H1 (cell line): Measurements from ENCODE around the gene ARID4B. TPM values are rescaled to one million over a fixed set of nuclear protein-coding genes. Genes with fewer than 3 reads are reported as not detected.

Source experiments
- CTCF ChIA-PET: fragments of 300-600 bp; sonication (Branson Sonifier 250); formaldehyde crosslinking; loops from one replicate; lab custom pipeline; 2021; ENCODE audit not compliant: partially characterized antibody; lab: Charles Lee
- POLR2A ChIA-PET: fragments of 300-600 bp; sonication (Branson Sonifier 250); formaldehyde crosslinking; loops from one replicate; lab custom pipeline; 2021; ENCODE audit warnings: inconsistent platforms; ENCODE audit not compliant: partially characterized antibody; lab: Charles Lee
- DNase-seq, 2 experiments: peaks; one replicate each; pipeline versions ENCODE4 v3.0.0 to v3.0.0-alpha.2; 2010 to 2022; ENCODE audit warnings: low spot score in 2 of 2, low read depth in 1 of 2, mixed read lengths in 1 of 2
- FAIRE-seq: peaks from 2 replicates; lab custom pipeline; 2011; peaks lifted over from hg19 to GRCh38; lab: Jason Lieb, UNC
- H2AFZ ChIP-seq: 2 replicates; pipeline ENCODE4 v1.8.1; 2012; ENCODE audit warnings: low read length, inconsistent platforms
- H2AK5ac ChIP-seq: 2 replicates; pipeline ENCODE4 v1.6.1; 2013; ENCODE audit warnings: low read depth, low read length
- H2BK120ac ChIP-seq: replicated peaks from 2 replicates; pipeline ENCODE3; 2013; ENCODE audit warnings: low read depth, low read length, inconsistent platforms
- H2BK12ac ChIP-seq: 2 replicates; pipeline ENCODE4 v1.6.1; 2013; ENCODE audit warnings: low read depth, low read length
- H2BK15ac ChIP-seq: 2 replicates; pipeline ENCODE4 v1.6.1; 2013; ENCODE audit warnings: low read length
- H2BK20ac ChIP-seq: 2 replicates; pipeline ENCODE4 v1.6.1; 2013; ENCODE audit warnings: low read length
- H2BK5ac ChIP-seq: 2 replicates; pipeline ENCODE4 v1.6.1; 2013; ENCODE audit warnings: low read depth, low read length
- H3K14ac ChIP-seq: 2 replicates; pipeline ENCODE4 v1.6.1; 2013; ENCODE audit warnings: inconsistent platforms; ENCODE audit not compliant: insufficient read length
- H3K18ac ChIP-seq: 2 replicates; pipeline ENCODE4 v1.6.1; 2013; ENCODE audit warnings: low read length; ENCODE audit errors: extremely low read depth
- H3K23ac ChIP-seq: 2 replicates; pipeline ENCODE4 v1.6.1; 2013; ENCODE audit warnings: inconsistent platforms; ENCODE audit not compliant: insufficient read length
- H3K23me2 ChIP-seq: 2 replicates; pipeline ENCODE4 v1.6.1; 2013; ENCODE audit warnings: low read depth, low read length
- H3K27ac ChIP-seq: 2 replicates; pipeline ENCODE4 v1.6.1; 2011; ENCODE audit warnings: low read depth, low read length, inconsistent platforms
- H3K27me3 ChIP-seq, 4 experiments: replicated peaks in 1 of 4; 1 replicate in 1 of 4; 2 replicates in 3 of 4; pipeline versions ENCODE4 v1.6.1 to v1.8.1; 2011 to 2013; ENCODE audit warnings: low read length in 3 of 4, mild to moderate bottlenecking in 3 of 4, inconsistent platforms in 2 of 4, mixed read lengths in 2 of 4, moderate library complexity in 1 of 4; ENCODE audit not compliant: control insufficient read depth in 3 of 4, insufficient read depth in 3 of 4; ENCODE audit errors: extremely low read depth in 1 of 4
- H3K36me3 ChIP-seq, 4 experiments: 2 replicates each; pipeline versions ENCODE4 v1.6.1 to v1.8.1; 2011 to 2013; ENCODE audit warnings: mild to moderate bottlenecking in 4 of 4, low read length in 3 of 4, moderate library complexity in 2 of 4, control low read depth in 1 of 4, inconsistent platforms in 1 of 4; ENCODE audit not compliant: insufficient read depth in 4 of 4, control insufficient read depth in 2 of 4
- H3K4ac ChIP-seq: replicated peaks from 2 replicates; pipeline ENCODE3; 2013; ENCODE audit warnings: low read length, low read depth, mixed read lengths, inconsistent platforms; ENCODE audit not compliant: insufficient read length
- H3K4me1 ChIP-seq, 4 experiments: replicated peaks in 1 of 4; 1 replicate in 1 of 4; 2 replicates in 3 of 4; pipeline versions ENCODE4 v1.6.1 to v1.8.1; 2011 to 2013; ENCODE audit warnings: low read length in 3 of 4, inconsistent platforms in 2 of 4, mixed read lengths in 1 of 4; ENCODE audit not compliant: insufficient read depth in 4 of 4, control insufficient read depth in 3 of 4
- H3K4me2 ChIP-seq, 2 experiments: 2 replicates each; pipeline versions ENCODE4 v1.6.1 to v1.8.1; 2011 to 2013; ENCODE audit warnings: low read depth in 2 of 2, low read length in 2 of 2, control low read depth in 1 of 2, inconsistent platforms in 1 of 2, mild to moderate bottlenecking in 1 of 2; ENCODE audit not compliant: insufficient read depth in 1 of 2
- H3K4me3 ChIP-seq, 4 experiments: fragments of 200-600, 300-600 bp in 1 of 4; sonication (generic), shearing (Covaris generic), sonication (Bioruptor Twin) in 1 of 4; 2 replicates each; pipeline versions ENCODE4 v1.5.1 to v1.8.1; 2011 to 2016; ENCODE audit warnings: low read length in 4 of 4, low read depth in 3 of 4, control low read depth in 2 of 4, inconsistent platforms in 2 of 4, mild to moderate bottlenecking in 2 of 4, mixed read lengths in 1 of 4, moderate library complexity in 1 of 4; ENCODE audit not compliant: insufficient read depth in 2 of 4; ENCODE audit errors: extremely low read depth in 1 of 4
- H3K56ac ChIP-seq: replicated peaks from 2 replicates; pipeline ENCODE3; 2013; ENCODE audit warnings: low read depth, mild to moderate bottlenecking, mixed read lengths, low read length, inconsistent platforms; ENCODE audit not compliant: insufficient read length
- H3K79me1 ChIP-seq: 2 replicates; pipeline ENCODE4 v1.6.1; 2013; ENCODE audit warnings: low read depth, low read length, control low read depth
- H3K79me2 ChIP-seq, 2 experiments: 2 replicates each; pipeline versions ENCODE4 v1.6.1 to v1.8.1; 2012 to 2013; ENCODE audit warnings: low read length in 2 of 2, mild to moderate bottlenecking in 2 of 2, inconsistent platforms in 1 of 2; ENCODE audit not compliant: insufficient read depth in 2 of 2, control insufficient read depth in 1 of 2
- H3K9ac ChIP-seq, 4 experiments: replicated peaks in 1 of 4; 1 replicate in 1 of 4; 2 replicates in 3 of 4; pipeline versions ENCODE4 v1.6.1 to v1.8.1; 2011 to 2013; ENCODE audit warnings: low read depth in 3 of 4, low read length in 3 of 4, control low read depth in 2 of 4, mild to moderate bottlenecking in 2 of 4, moderate library complexity in 2 of 4, inconsistent platforms in 1 of 4; ENCODE audit errors: extremely low read depth in 1 of 4
- H3K9me3 ChIP-seq, 2 experiments: 2 replicates each; pipeline versions ENCODE4 v1.6.1 to v1.8.1; 2012 to 2013; ENCODE audit warnings: mild to moderate bottlenecking in 2 of 2, moderate library complexity in 2 of 2, control low read depth in 1 of 2, inconsistent platforms in 1 of 2, low read depth in 1 of 2, low read length in 1 of 2, mixed read lengths in 1 of 2; ENCODE audit not compliant: insufficient read depth in 2 of 2
- H4K20me1 ChIP-seq, 2 experiments: replicated peaks in 1 of 2; 2 replicates each; pipeline versions ENCODE3 to v1.8.1; 2011 to 2013; ENCODE audit warnings: inconsistent platforms in 2 of 2, low read length in 2 of 2, mild to moderate bottlenecking in 1 of 2; ENCODE audit not compliant: insufficient read depth in 2 of 2, control insufficient read depth in 1 of 2
- H4K5ac ChIP-seq: 2 replicates; pipeline ENCODE4 v1.6.1; 2013; ENCODE audit warnings: low read length, low read depth, mixed read lengths, inconsistent platforms; ENCODE audit not compliant: insufficient read length
- H4K8ac ChIP-seq: 2 replicates; pipeline ENCODE4 v1.8.0; 2013; ENCODE audit warnings: mild to moderate bottlenecking, moderate library complexity, low read length, inconsistent platforms; ENCODE audit not compliant: insufficient read depth; ENCODE audit errors: extremely low read depth
- H4K91ac ChIP-seq: replicated peaks from 2 replicates; pipeline ENCODE3; 2013; ENCODE audit warnings: low read length, mixed read lengths, inconsistent platforms; ENCODE audit not compliant: insufficient read length
- CHD1 ChIP-seq: IDR thresholded peaks from 2 replicates; pipeline ENCODE4 v1.6.1; 2012; ENCODE audit warnings: low read depth, low read length, improper control_type of control experiment
- RBBP5 ChIP-seq: IDR thresholded peaks from 2 replicates; pipeline ENCODE4 v1.7.1; 2012; ENCODE audit warnings: low read depth, mild to moderate bottlenecking, inconsistent platforms, low read length, moderate library complexity, borderline replicate concordance
- TEAD4 ChIP-seq: IDR thresholded peaks from 2 replicates; pipeline ENCODE4 v1.6.1; 2012; ENCODE audit warnings: low read depth, low read length, inconsistent platforms, mixed read lengths
- WGBS, 2 experiments: shearing (Covaris generic) in 1 of 2; methylation state at CpG; one replicate each; pipeline versions ENCODE4 v1.1.6 to v1.1.7; 2013 to 2015; ENCODE audit warnings: low lambda C conversion rate in 2 of 2, mixed read lengths in 2 of 2, inconsistent platforms in 1 of 2, low coverage in 1 of 2, missing lambda C conversion rate in 1 of 2; ENCODE audit not compliant: insufficient replicate concordance in 2 of 2, insufficient coverage in 1 of 2, insufficient read length in 1 of 2; ENCODE audit errors: extremely low coverage in 1 of 2, missing lambda C conversion rate in 1 of 2; 5-methylcytosine and 5-hydroxymethylcytosine counted together
- long read RNA-seq, 2 experiments: library from RNA in 1 of 2; library from capped mRNA in 1 of 2; stranded (forward); transcript quantifications; one replicate each; pipeline ENCODE4 v2.0.0, GENCODE V29; 2021; ENCODE audit warnings: inconsistent platforms in 1 of 2
- polyA minus RNA-seq, 3 experiments: library from RNA; depleted of rRNA, polyadenylated mRNA; stranded (reverse); fragments of >200 nt; gene quantifications; 1 replicate in 2 of 3; 2 replicates in 1 of 3; pipeline ENCODE4 v1.2.3, GENCODE V29; 2011
- polyA plus RNA-seq, 7 experiments: library from polyadenylated mRNA; depleted of rRNA in 3 of 7; stranded (reverse) in 5 of 7; unstranded in 2 of 7; fragments of >200 nt in 5 of 7; fragments of 200-250 nt in 2 of 7; gene quantifications; 1 replicate in 5 of 7; 2 replicates in 1 of 7; 4 replicates in 1 of 7; pipeline versions ENCODE4 v1.2.1 to v1.2.3, GENCODE V29; 2011 to 2013; ENCODE audit warnings: missing spikeins in 2 of 7, mixed read lengths in 2 of 7
- total RNA-seq: library from RNA; stranded (reverse); fragmentation: NEBNext Ultra II Directional; extraction: Animal tissue kit (Norgen Biotek cat#: 25700); gene quantifications from 2 replicates; pipeline ENCODE4 v1.2.1, GENCODE V29; 2021

ARID4B gene, protein sequence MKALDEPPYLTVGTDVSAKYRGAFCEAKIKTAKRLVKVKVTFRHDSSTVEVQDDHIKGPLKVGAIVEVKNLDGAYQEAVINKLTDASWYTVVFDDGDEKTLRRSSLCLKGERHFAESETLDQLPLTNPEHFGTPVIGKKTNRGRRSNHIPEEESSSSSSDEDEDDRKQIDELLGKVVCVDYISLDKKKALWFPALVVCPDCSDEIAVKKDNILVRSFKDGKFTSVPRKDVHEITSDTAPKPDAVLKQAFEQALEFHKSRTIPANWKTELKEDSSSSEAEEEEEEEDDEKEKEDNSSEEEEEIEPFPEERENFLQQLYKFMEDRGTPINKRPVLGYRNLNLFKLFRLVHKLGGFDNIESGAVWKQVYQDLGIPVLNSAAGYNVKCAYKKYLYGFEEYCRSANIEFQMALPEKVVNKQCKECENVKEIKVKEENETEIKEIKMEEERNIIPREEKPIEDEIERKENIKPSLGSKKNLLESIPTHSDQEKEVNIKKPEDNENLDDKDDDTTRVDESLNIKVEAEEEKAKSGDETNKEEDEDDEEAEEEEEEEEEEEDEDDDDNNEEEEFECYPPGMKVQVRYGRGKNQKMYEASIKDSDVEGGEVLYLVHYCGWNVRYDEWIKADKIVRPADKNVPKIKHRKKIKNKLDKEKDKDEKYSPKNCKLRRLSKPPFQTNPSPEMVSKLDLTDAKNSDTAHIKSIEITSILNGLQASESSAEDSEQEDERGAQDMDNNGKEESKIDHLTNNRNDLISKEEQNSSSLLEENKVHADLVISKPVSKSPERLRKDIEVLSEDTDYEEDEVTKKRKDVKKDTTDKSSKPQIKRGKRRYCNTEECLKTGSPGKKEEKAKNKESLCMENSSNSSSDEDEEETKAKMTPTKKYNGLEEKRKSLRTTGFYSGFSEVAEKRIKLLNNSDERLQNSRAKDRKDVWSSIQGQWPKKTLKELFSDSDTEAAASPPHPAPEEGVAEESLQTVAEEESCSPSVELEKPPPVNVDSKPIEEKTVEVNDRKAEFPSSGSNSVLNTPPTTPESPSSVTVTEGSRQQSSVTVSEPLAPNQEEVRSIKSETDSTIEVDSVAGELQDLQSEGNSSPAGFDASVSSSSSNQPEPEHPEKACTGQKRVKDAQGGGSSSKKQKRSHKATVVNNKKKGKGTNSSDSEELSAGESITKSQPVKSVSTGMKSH (N-terminal part only)
- total RNA-seq (28.8 and 29.2 TPM in 2 replicates), polyA plus RNA-seq (2011; rRNA removed) (3.3 and 5.1 TPM in 2 replicates), polyA minus RNA-seq (2011; rRNA and poly(A)+ RNA removed) (20.5 and 20.9 TPM in 2 replicates)
- polyA plus RNA-seq (2011; cell fraction: cytosol; rRNA removed), result 8.3 TPM
- polyA plus RNA-seq (2011; cell fraction: nucleus; rRNA removed), result 20.1 TPM
- 15.0 to 19.7 TPM (median 16.4 TPM) in 4 replicates for polyA plus RNA-seq (2012, experiment 1 of 2)
- 1.1 TPM for polyA plus RNA-seq (2012, experiment 2 of 2)
- polyA plus RNA-seq (2013, experiment 1 of 2), result 21.7 TPM
- polyA plus RNA-seq (2013, experiment 2 of 2), result 21.9 TPM
- polyA minus RNA-seq (2011; cell fraction: cytosol; rRNA and poly(A)+ RNA removed), result 18.4 TPM
- polyA minus RNA-seq (2011; cell fraction: nucleus; rRNA and poly(A)+ RNA removed), result 52.9 TPM
- long read RNA-seq, experiment 1, partial matches to known transcripts, result 20 of 20 reads
- long read RNA-seq, experiment 1, other reads (novel, unspliced or antisense), result 0 of 20 reads
- long read RNA-seq, experiment 2, partial matches to known transcripts, result 18 of 28 reads
- long read RNA-seq, experiment 2, other reads (novel, unspliced or antisense), result 7 of 28 reads

DNA sequence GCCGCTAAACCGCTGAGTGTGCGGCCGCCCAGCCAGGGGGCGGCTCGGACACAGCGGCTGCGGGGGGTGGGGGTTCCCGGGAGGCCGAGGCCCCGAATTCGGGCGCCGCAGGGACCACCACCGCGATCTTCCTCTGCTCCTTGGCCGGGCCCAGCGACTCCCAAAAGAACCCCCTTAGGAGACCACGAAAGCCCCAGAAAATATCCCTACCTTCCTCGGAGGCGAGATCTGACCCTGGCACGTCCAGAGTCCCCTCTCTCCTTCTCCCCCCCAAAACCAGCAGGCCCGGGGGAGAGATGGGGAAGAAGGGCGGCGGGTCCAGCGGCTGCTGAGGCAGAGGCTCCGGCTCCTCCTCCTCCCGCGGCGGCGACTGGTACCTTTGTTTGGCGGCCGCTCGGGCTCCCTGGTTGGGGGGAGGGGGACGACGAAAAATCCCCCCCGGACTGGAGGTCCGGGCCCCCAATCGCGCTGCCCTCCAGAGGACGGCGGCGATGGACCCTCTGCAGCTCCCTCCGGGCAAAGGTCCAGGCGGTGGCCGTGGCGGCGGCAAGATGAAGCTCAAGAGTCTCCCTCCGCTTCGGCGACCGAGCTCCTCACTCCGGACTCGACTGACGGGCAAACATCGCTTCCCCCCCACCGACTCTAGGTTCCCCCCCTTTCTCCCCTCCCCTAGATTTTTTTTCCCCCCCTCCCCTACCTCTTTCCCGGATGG lies at the start of gene ARID4B:
Gene ARID4B (minus strand): TSS at position 621 of the 712 bp plus-strand sequence. CDS start 1,260 bp downstream, outside the sequence.
- Histone ChIP-seq H2BK15ac (0 out of 2 replicates have a peak within 1 kb of the TSS, but pooled peaks have one; percentile 82), H3K79me2 (peaks cover 22 to 87% of the 10 kb centered on the region in 2 experiments), H4K5ac (peak within 1 kb of the TSS; percentile 91), H3K4me1 (peaks cover 0 to 8% (median 1%) of the 10 kb centered on the region in 4 experiments; a peak in 3 of 7 replicates), H2AK5ac (no peak within 1 kb of the TSS; the same call in 1 of the 2 replicates), H3K27ac (peak within 1 kb of the TSS; percentile 90), H3K4me3 (peak within 1 kb of the TSS; percentile 82 to 95 (median 92)), H3K4me2 (peak within 1 kb of the TSS; percentile 82 to 96), H3K18ac (peak within 1 kb of the TSS; percentile 99), H4K91ac (peak within 1 kb of the TSS; percentile 34), H2BK5ac (peak within 1 kb of the TSS; percentile 97), H2BK12ac (peak within 1 kb of the TSS; percentile 86; the same call in 1 of the 2 replicates), H4K20me1 (peaks cover under 1 to 6% of the 10 kb centered on the region in 2 experiments), H3K9me3 (no peaks in the 10 kb centered on the region), H3K14ac (no peak within 1 kb of the TSS), H2BK20ac (no peak within 1 kb of the TSS), H3K56ac (peak within 1 kb of the TSS; percentile 85), H3K23ac (no peak within 1 kb of the TSS), H3K27me3 (no peaks in the 10 kb centered on the region), H3K4ac (peak within 1 kb of the TSS; percentile 39), H3K79me1 (no peaks in the 10 kb centered on the region), H3K36me3 (peaks cover 0 to 15% (median 0%) of the 10 kb centered on the region in 4 experiments; a peak in 2 of 8 replicates), H3K9ac (peak within 1 kb of the TSS; percentile 95 to 99 (median 97)), H4K8ac (peak within 1 kb of the TSS; percentile 98; the same call in 1 of the 2 replicates), H3K23me2 (peaks cover 5% of the 10 kb centered on the region), H2AFZ (peak within 1 kb of the TSS; percentile 77; the same call in 1 of the 2 replicates), H2BK120ac (no peak within 1 kb of the TSS)
- 3% methylated on average over 16 of the region's 58 CpGs; no CpG with 5 or more reads in 1 of the 2 experiments for WGBS, 2 experiments
- ChIA-PET CTCF (interaction anchor here (1.7 to 5.1 kb wide), 2 partner anchors 69 to 88 kb away, joined by 4 to 34 read pairs; no protein-coding TSS in a partner anchor), POLR2A (interaction anchor here (0.6 to 6.8 kb wide), 19 partner anchors 11 to 177 kb away, joined by 3 to 39 read pairs (median 4); partner anchors contain the start of genes B3GALNT2 and TBCE)
- FAIRE-seq (no peak), DNase-seq (peak in 1 of 2 experiments; percentile 79)
- TF ChIP-seq TEAD4 (no peak), RBBP5 (no peak; the same call in 1 of the 2 replicates), CHD1 (no peak)
